ENCODE measurements around the gene SP1. TPM values are rescaled to one million over a fixed set of nuclear protein-coding genes. Genes with fewer than 3 reads are reported as not detected.
"Not testable (repeated sequence)": the region's sequence is repeated elsewhere in the genome, so short reads cannot be mapped to it uniquely, and the experiment has no call there.

The SP1 gene
- total RNA-seq = 10 to 100 TPM; 25.1 to 48.4 (median 32.5) TPM
- polyA plus RNA-seq = 10 to 100 TPM in 1 of 2 donors, 1 to 10 TPM in 1; 8.4 to 10.8 TPM

GRCh38 chr12:53380104-53380793, at the start of gene SP1:
Gene SP1 (plus strand): TSS chr12:53380176. CDS start chr12:53380292, 116 bp downstream.
- TF ChIP-seq, protein P1, sequence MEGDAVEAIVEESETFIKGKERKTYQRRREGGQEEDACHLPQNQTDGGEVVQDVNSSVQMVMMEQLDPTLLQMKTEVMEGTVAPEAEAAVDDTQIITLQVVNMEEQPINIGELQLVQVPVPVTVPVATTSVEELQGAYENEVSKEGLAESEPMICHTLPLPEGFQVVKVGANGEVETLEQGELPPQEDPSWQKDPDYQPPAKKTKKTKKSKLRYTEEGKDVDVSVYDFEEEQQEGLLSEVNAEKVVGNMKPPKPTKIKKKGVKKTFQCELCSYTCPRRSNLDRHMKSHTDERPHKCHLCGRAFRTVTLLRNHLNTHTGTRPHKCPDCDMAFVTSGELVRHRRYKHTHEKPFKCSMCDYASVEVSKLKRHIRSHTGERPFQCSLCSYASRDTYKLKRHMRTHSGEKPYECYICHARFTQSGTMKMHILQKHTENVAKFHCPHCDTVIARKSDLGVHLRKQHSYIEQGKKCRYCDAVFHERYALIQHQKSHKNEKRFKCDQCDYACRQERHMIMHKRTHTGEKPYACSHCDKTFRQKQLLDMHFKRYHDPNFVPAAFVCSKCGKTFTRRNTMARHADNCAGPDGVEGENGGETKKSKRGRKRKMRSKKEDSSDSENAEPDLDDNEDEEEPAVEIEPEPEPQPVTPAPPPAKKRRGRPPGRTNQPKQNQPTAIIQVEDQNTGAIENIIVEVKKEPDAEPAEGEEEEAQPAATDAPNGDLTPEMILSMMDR (IDR thresholded peaks at IDR 0.05) = no peak
- Histone ChIP-seq H3K9me3 (no peaks in the 10 kb centered on the region), H3K27me3 (no peaks in the 10 kb centered on the region), H3K4me1 (peaks cover 32 to 51% (median 42%) of the 10 kb centered on the region in 3 donors), H3K36me3 (peaks cover 0 to 23% (median 7%) of the 10 kb centered on the region in 3 donors), H3K4me3 (peak within 1 kb of the TSS; percentile 9 to 57 (median 54)), H3K27ac (peak within 1 kb of the TSS; percentile 81 to 97 (median 96))
- intact Hi-C loops (cut with DNase I) = no loop called here
- WGBS, 2 donors = 1 to 2% methylated on average over 32 to 58 of the region's 71 CpGs
- peak; percentile 61 to 76 (median 69) for ATAC-seq
- DNase-seq = peak; percentile 89 to 99 (median 95)
- no peak for FAIRE-seq

GRCh38 chr12:53330671-53331070, 49.3 kb upstream of the SP1 start:
- Histone ChIP-seq H3K27ac (no peak overlapping the region), H3K27me3 (no peaks in the 10 kb centered on the region), H3K4me1 (peaks cover 0 to 4% (median 0%) of the 10 kb centered on the region in 3 donors), H3K36me3 (no peaks in the 10 kb centered on the region), H3K4me3 (no peak overlapping the region), H3K9me3 (no peaks in the 10 kb centered on the region)
- DNase-seq = no peak
- TF ChIP-seq, protein P1 (IDR thresholded peaks at IDR 0.05) = no peak
- FAIRE-seq = no peak
- intact Hi-C loops (cut with DNase I) = no loop called here
- 70 to 72% methylated on average over 5 of the region's 5 CpGs for WGBS, 2 donors
- no peak for ATAC-seq

GRCh38 chr12:53332339-53332738, 47.6 kb upstream of the SP1 start:
- H3K4me3 ChIP-seq; FAIRE-seq; H3K4me1 ChIP-seq; H3K27ac ChIP-seq; H3K27me3 ChIP-seq; ATAC-seq; intact Hi-C loops (cut with DNase I); H3K36me3 ChIP-seq; DNase-seq; H3K9me3 ChIP-seq: not testable (repeated sequence)

DNA sequence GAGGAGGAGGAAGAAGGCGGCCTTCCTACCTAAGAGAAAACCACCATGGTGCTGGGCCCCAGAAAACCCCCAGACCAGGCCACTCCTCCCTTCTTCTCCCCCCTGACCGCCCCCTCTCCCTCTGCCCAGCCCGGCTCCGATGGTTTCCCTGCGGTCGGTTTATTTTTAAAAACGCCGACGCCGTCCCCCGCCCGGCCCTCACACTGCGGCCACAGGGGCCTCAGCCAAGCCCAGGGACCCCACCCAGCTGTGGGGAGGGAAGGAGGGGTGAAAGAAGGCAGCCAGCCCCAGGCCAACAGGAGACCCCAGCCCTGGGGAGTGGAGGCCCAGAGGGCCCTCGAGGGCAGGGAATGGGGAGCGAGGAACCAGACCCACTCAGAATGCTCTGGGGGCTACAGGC, 47.2 kb upstream of the SP1 start:
- Histone ChIP-seq H3K4me1 (no peaks in the 10 kb centered on the region), H3K4me3 (no peak overlapping the region), H3K27ac (no peak overlapping the region), H3K27me3 (no peaks in the 10 kb centered on the region), H3K9me3 (no peaks in the 10 kb centered on the region), H3K36me3 (no peaks in the 10 kb centered on the region)
- FAIRE-seq (no peak), ATAC-seq (no peak), DNase-seq (no peak)
- TF ChIP-seq, protein P1 (IDR thresholded peaks at IDR 0.05) = no peak
- 76 to 81% methylated on average over 15 of the region's 15 CpGs for WGBS, 2 donors
- intact Hi-C loops (cut with DNase I) = no loop called here

- Histone ChIP-seq H3K4me1 (no peaks in the 10 kb centered on the region), H3K4me3 (no peak overlapping the region), H3K27me3 (no peaks in the 10 kb centered on the region), H3K27ac (no peak overlapping the region), H3K36me3 (no peaks in the 10 kb centered on the region), H3K9me3 (no peaks in the 10 kb centered on the region)
- 69 to 80% methylated on average over 4 of the region's 4 CpGs for WGBS, 2 donors
- intact Hi-C loops (cut with DNase I) = no loop called here
- no peak for FAIRE-seq
- TF ChIP-seq, protein P1 (IDR thresholded peaks at IDR 0.05) = no peak
- ATAC-seq = no peak
- no peak for DNase-seq
These were observed 46.7 kb upstream of the SP1 start for GRCh38 chr12:53333289-53333688.

All from pancreas (tissue), 10 donors.